ENCODE data around the gene ADARB2. TPM values are rescaled to one million over a fixed set of nuclear protein-coding genes. Genes with fewer than 3 reads are reported as not detected.

Gene ADARB2
- total RNA-seq, 4 donors from 2014 or later, result 8.4 to 23.2 (median 19.6) TPM

GRCh38 chr10:1178506-1178905, 558.8 kb downstream of the ADARB2 start:
- H3K27ac ChIP-seq, result no peak overlapping the region
- H3K36me3 ChIP-seq, result no peaks in the 10 kb centered on the region
- no peak overlapping the region for H3K4me3 ChIP-seq
- no peaks in the 10 kb centered on the region for H3K9me3 ChIP-seq
- TF ChIP-seq, protein P1, sequence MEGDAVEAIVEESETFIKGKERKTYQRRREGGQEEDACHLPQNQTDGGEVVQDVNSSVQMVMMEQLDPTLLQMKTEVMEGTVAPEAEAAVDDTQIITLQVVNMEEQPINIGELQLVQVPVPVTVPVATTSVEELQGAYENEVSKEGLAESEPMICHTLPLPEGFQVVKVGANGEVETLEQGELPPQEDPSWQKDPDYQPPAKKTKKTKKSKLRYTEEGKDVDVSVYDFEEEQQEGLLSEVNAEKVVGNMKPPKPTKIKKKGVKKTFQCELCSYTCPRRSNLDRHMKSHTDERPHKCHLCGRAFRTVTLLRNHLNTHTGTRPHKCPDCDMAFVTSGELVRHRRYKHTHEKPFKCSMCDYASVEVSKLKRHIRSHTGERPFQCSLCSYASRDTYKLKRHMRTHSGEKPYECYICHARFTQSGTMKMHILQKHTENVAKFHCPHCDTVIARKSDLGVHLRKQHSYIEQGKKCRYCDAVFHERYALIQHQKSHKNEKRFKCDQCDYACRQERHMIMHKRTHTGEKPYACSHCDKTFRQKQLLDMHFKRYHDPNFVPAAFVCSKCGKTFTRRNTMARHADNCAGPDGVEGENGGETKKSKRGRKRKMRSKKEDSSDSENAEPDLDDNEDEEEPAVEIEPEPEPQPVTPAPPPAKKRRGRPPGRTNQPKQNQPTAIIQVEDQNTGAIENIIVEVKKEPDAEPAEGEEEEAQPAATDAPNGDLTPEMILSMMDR (IDR thresholded peaks at IDR 0.05), result no peak
- TF ChIP-seq POLR2A (IDR thresholded peaks at IDR 0.05) (no peak), EP300 (IDR thresholded peaks at IDR 0.05) (no peak)
- DNase-seq (ENCODE audit: low spot score in 2 of 2), result no peak
- H3K27me3 ChIP-seq, result no peaks in the 10 kb centered on the region
- no peaks in the 10 kb centered on the region for H3K4me1 ChIP-seq
- WGBS, 2 donors, result 86 to 90% methylated on average over 16 of the region's 16 CpGs

- WGBS, 2 donors, result 86 to 89% methylated on average over 9 of the region's 9 CpGs
- no peak for DNase-seq (ENCODE audit: low spot score in 2 of 2)
- H3K27ac ChIP-seq, result no peak overlapping the region
- H3K4me1 ChIP-seq, result no peaks in the 10 kb centered on the region
- H3K4me3 ChIP-seq, result no peak overlapping the region
- TF ChIP-seq EP300 (IDR thresholded peaks at IDR 0.05) (no peak), POLR2A (IDR thresholded peaks at IDR 0.05) (no peak)
- TF ChIP-seq, protein P1 (IDR thresholded peaks at IDR 0.05), result no peak
- H3K36me3 ChIP-seq, result no peaks in the 10 kb centered on the region
- no peaks in the 10 kb centered on the region for H3K9me3 ChIP-seq
- no peaks in the 10 kb centered on the region for H3K27me3 ChIP-seq
Observed at GRCh38 chr10:1177936-1178335, 559.4 kb downstream of the ADARB2 start.

GRCh38 chr10:1175956-1176565, 561.3 kb downstream of the ADARB2 start:
- H3K27ac ChIP-seq, result no peak overlapping the region
- no peak for DNase-seq (ENCODE audit: low spot score in 2 of 2)
- 90% methylated on average over 23 of the region's 23 CpGs for WGBS, 2 donors

DNA sequence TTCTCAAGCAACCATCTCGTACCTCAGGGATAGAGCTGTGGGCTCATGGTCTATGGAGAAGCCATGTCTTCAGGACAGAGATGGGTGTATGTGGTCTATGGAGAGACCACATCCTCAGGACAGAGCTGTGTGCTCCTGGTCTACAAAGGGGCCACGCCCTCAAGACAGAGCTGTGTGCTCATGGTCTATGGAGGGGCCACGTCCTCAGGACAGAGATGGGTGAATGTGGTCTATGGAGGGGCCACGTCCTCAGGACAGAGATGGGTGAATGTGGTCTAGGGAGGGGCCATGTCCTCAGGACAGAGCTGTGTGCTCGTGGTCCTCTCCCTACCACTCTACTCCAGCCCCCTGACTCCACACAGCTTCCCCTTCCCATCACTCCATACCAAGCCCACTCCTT, 563.3 kb downstream of the ADARB2 start:
- no peak overlapping the region for H3K27ac ChIP-seq
- TF ChIP-seq, protein P1 (IDR thresholded peaks at IDR 0.05), result no peak
- TF ChIP-seq EP300 (IDR thresholded peaks at IDR 0.05) (no peak), POLR2A (IDR thresholded peaks at IDR 0.05) (no peak)
- H3K27me3 ChIP-seq, result no peaks in the 10 kb centered on the region
- H3K9me3 ChIP-seq, result no peaks in the 10 kb centered on the region
- no peak overlapping the region for H3K4me3 ChIP-seq
- no peaks in the 10 kb centered on the region for H3K36me3 ChIP-seq
- H3K4me1 ChIP-seq, result no peaks in the 10 kb centered on the region
- WGBS, 2 donors, result 69 to 98% methylated on average over 5 of the region's 5 CpGs
- no peak for DNase-seq (ENCODE audit: low spot score in 2 of 2)

More at GRCh38 chr10:1175956-1176565, 561.3 kb downstream of the ADARB2 start:
- TF ChIP-seq, protein P1 (IDR thresholded peaks at IDR 0.05), result no peak
- TF ChIP-seq POLR2A (IDR thresholded peaks at IDR 0.05), result no peak
- no peak for TF ChIP-seq EP300 (IDR thresholded peaks at IDR 0.05)
- no peaks in the 10 kb centered on the region for H3K36me3 ChIP-seq
- H3K27me3 ChIP-seq, result no peaks in the 10 kb centered on the region
- H3K4me3 ChIP-seq, result no peak overlapping the region
- no peaks in the 10 kb centered on the region for H3K9me3 ChIP-seq
- H3K4me1 ChIP-seq, result no peaks in the 10 kb centered on the region

GRCh38 chr10:1173091-1173490, 564.2 kb downstream of the ADARB2 start:
- TF ChIP-seq, protein P1 (IDR thresholded peaks at IDR 0.05), result no peak
- TF ChIP-seq POLR2A (IDR thresholded peaks at IDR 0.05) (no peak), EP300 (IDR thresholded peaks at IDR 0.05) (no peak)
- no peak for DNase-seq (ENCODE audit: low spot score in 2 of 2)
- 87 to 92% methylated on average over 17 to 22 of the region's 27 CpGs for WGBS, 2 donors

More at GRCh38 chr10:1173091-1173490, 564.2 kb downstream of the ADARB2 start:
- H3K27ac ChIP-seq, result no peak overlapping the region
- no peaks in the 10 kb centered on the region for H3K27me3 ChIP-seq
- H3K36me3 ChIP-seq, result no peaks in the 10 kb centered on the region
- H3K4me3 ChIP-seq, result no peak overlapping the region
- no peaks in the 10 kb centered on the region for H3K9me3 ChIP-seq
- no peaks in the 10 kb centered on the region for H3K4me1 ChIP-seq
